HCT116 (cell line): ENCODE results near the gene RTN4RL1. TPM values are rescaled to one million over a fixed set of nuclear protein-coding genes. Genes with fewer than 3 reads are reported as not detected.

Source experiments
- ATAC-seq: fragments of 200-7000 bp; cut with Tn5 transposase; 2 replicates; pipeline ENCODE4 v1.9.1; 2020; ENCODE audit warnings: mild to moderate bottlenecking, moderate library complexity
- BruUV-seq: library from RNA; stranded (reverse); fragments of 400-500 nt; replicated peaks from 2 replicates; lab custom pipeline; 2021; lab: Mats Ljungman, UMichigan
- CTCF ChIA-PET: fragments of 300-600 bp; sonication (Branson Sonifier 250); formaldehyde crosslinking; loops from one replicate; lab custom pipeline; 2021; ENCODE audit warnings: antibody characterized with exemption; lab: Charles Lee
- POLR2A ChIA-PET: fragments of 300-600, 350-600 bp; sonication (Branson Sonifier 250); formaldehyde crosslinking; loops from one replicate; lab custom pipeline; 2021; ENCODE audit warnings: antibody characterized with exemption; lab: Charles Lee
- RAD21 ChIA-PET, 2 experiments: fragments of 300-600 bp; sonication (Branson Sonifier 250); formaldehyde crosslinking; loops; one replicate each; lab custom pipeline; 2023; ENCODE audit warnings: low total read pairs in 2 of 2; ENCODE audit not compliant: uncharacterized antibody in 2 of 2, unreplicated experiment in 2 of 2, low non-redundant PET in 1 of 2; lab: Charles Lee
- DNase-seq: peaks from one replicate; pipeline ENCODE4 v3.0.0-alpha.2; 2010; ENCODE audit warnings: low read depth, low spot score
- H2AFZ ChIP-seq: fragments of 200-600 bp; shearing (Covaris generic), sonication (generic); 2 replicates; pipeline ENCODE4 v1.6.1; 2017; ENCODE audit warnings: low read depth, mixed run types, mixed read lengths, antibody characterized with exemption, low read length; ENCODE audit not compliant: poor library complexity, severe bottlenecking
- H3K27ac ChIP-seq: 2 replicates; pipeline ENCODE4 v1.5.1; 2012; ENCODE audit warnings: low read depth, low read length
- H3K27me3 ChIP-seq: fragments of 200-600 bp; sonication (generic); 2 replicates; pipeline ENCODE4 v1.6.1; 2016; ENCODE audit warnings: mixed run types, low read length, mixed read lengths; ENCODE audit not compliant: insufficient read depth
- H3K36me3 ChIP-seq, 2 experiments: fragments of 200-500 bp in 1 of 2; fragments of 200-600 bp in 1 of 2; sonication (Bioruptor generic) in 1 of 2; sonication (generic) in 1 of 2; 2 replicates each; pipeline versions ENCODE4 v1.5.1 to v1.6.1; 2014 to 2016; ENCODE audit warnings: low read length in 2 of 2, inconsistent platforms in 1 of 2, mixed read lengths in 1 of 2, mixed run types in 1 of 2; ENCODE audit not compliant: insufficient read depth in 2 of 2, control insufficient read depth in 1 of 2
- H3K4me1 ChIP-seq, 2 experiments: fragments of 200-600 bp in 1 of 2; sonication (generic) in 1 of 2; 2 replicates each; pipeline versions ENCODE4 v1.5.1 to v1.6.1; 2012 to 2017; ENCODE audit warnings: low read length in 2 of 2, inconsistent platforms in 1 of 2, mild to moderate bottlenecking in 1 of 2, mixed read lengths in 1 of 2, mixed run types in 1 of 2, moderate library complexity in 1 of 2; ENCODE audit not compliant: insufficient read depth in 2 of 2, control insufficient read depth in 1 of 2
- H3K4me2 ChIP-seq: fragments of 200-600 bp; sonication (generic); 2 replicates; pipeline ENCODE4 v1.6.1; 2017; ENCODE audit warnings: mixed run types, low read length, mixed read lengths
- H3K4me3 ChIP-seq, 2 experiments: fragments of 200-600 bp in 1 of 2; sonication (generic) in 1 of 2; replicated peaks in 1 of 2; 2 replicates each; pipeline ENCODE4 v1.5.1; 2011 to 2016; ENCODE audit warnings: low read length in 2 of 2, control low read depth in 1 of 2, low read depth in 1 of 2, mild to moderate bottlenecking in 1 of 2, mixed read lengths in 1 of 2, mixed run types in 1 of 2
- H3K79me2 ChIP-seq: fragments of 200-600 bp; sonication (generic); 2 replicates; pipeline ENCODE4 v1.6.1; 2017; ENCODE audit warnings: mild to moderate bottlenecking, mixed run types, low read length, moderate library complexity, mixed read lengths; ENCODE audit not compliant: insufficient read depth
- H3K9ac ChIP-seq: fragments of 200-600 bp; sonication (generic); 2 replicates; pipeline ENCODE4 v1.6.1; 2016; ENCODE audit warnings: low read length, mixed read lengths
- H3K9me2 ChIP-seq: fragments of 200-600 bp; sonication (generic), shearing (Covaris generic); 2 replicates; pipeline ENCODE4 v1.6.1; 2017; ENCODE audit warnings: mixed run types, mild to moderate bottlenecking, moderate library complexity; ENCODE audit not compliant: insufficient read depth
- H3K9me3 ChIP-seq, 2 experiments: fragments of 200-500 bp in 1 of 2; fragments of 200-600 bp in 1 of 2; sonication (Bioruptor generic) in 1 of 2; sonication (generic) in 1 of 2; 2 replicates each; pipeline ENCODE4 v1.6.1; 2014 to 2017; ENCODE audit warnings: low read length in 2 of 2, mixed read lengths in 2 of 2, inconsistent platforms in 1 of 2, low read depth in 1 of 2, mild to moderate bottlenecking in 1 of 2, mixed run types in 1 of 2, moderate library complexity in 1 of 2; ENCODE audit not compliant: control insufficient read depth in 1 of 2, insufficient read depth in 1 of 2
- H4K20me1 ChIP-seq: fragments of 200-600 bp; sonication (generic), shearing (Covaris generic); 2 replicates; pipeline ENCODE4 v1.6.1; 2017; ENCODE audit warnings: mixed run types, mild to moderate bottlenecking, moderate library complexity; ENCODE audit not compliant: insufficient read depth
- ATF3 ChIP-seq: IDR thresholded peaks from 2 replicates; pipeline ENCODE4 v1.6.1; 2012
- CEBPB ChIP-seq: IDR thresholded peaks from 2 replicates; pipeline ENCODE4 v1.6.1; 2012; ENCODE audit warnings: low read depth
- EGR1 ChIP-seq: IDR thresholded peaks from 2 replicates; pipeline ENCODE4 v1.6.1; 2012; ENCODE audit warnings: low read depth
- EZH2phosphoT487 ChIP-seq: fragments of 200-600 bp; IDR thresholded peaks from 2 replicates; pipeline ENCODE4 v1.6.1; 2018; ENCODE audit warnings: antibody characterized with exemption, borderline replicate concordance
- JUND ChIP-seq: IDR thresholded peaks from 2 replicates; pipeline ENCODE4 v1.6.1; 2012
- REST ChIP-seq: IDR thresholded peaks from 2 replicates; pipeline ENCODE4 v1.6.1; 2012; ENCODE audit warnings: low read depth
- TCF7L2 ChIP-seq: IDR thresholded peaks from 2 replicates; pipeline ENCODE4 v1.7.0; 2011; ENCODE audit warnings: borderline replicate concordance, inconsistent platforms; ENCODE audit not compliant: insufficient read depth, insufficient read length; ENCODE audit errors: extremely low read depth
- ZBTB33 ChIP-seq: IDR thresholded peaks from 2 replicates; pipeline ENCODE4 v1.6.1; 2011; ENCODE audit warnings: mild to moderate bottlenecking, low read length, moderate library complexity; ENCODE audit not compliant: insufficient replicate concordance; ENCODE audit errors: extremely low read depth
- ZFX ChIP-seq: fragments of 450-650 bp; IDR thresholded peaks from 2 replicates; pipeline ENCODE4 v1.6.1; 2017
- ZNF274 ChIP-seq: fragments of 200-500 bp; sonication (Bioruptor generic); IDR thresholded peaks from 2 replicates; pipeline ENCODE4 v1.6.1; 2014; ENCODE audit warnings: mild to moderate bottlenecking, low read depth, low read length, inconsistent platforms
- intact Hi-C: fragments of 100-400 bp; cut with micrococcal nuclease; formaldehyde crosslinking; loops from 2 replicates; pipeline ENCODE4 v1.10.0; 2022
- total RNA-seq: library from RNA; stranded (reverse); gene quantifications from one replicate; pipeline ENCODE4 v1.2.1, GENCODE V29; 2021; ENCODE audit not compliant: unreplicated experiment

The RTN4RL1 gene
- total RNA-seq, 1 experiment from 2014 or later: 3.7 TPM

GRCh38 chr17:1890758-1891450 is 134.2 kb downstream of the RTN4RL1 start:
- ChIA-PET RAD21 (no interaction called here), CTCF (no interaction called here), POLR2A (no interaction called here)
- no peaks in the 10 kb centered on the region for H3K79me2 ChIP-seq
- H3K9me3 ChIP-seq: no peaks in the 10 kb centered on the region
- intact Hi-C loops: no loop called here
- no peak overlapping the region for H3K27ac ChIP-seq
- no peaks in the 10 kb centered on the region for H4K20me1 ChIP-seq
- peaks cover 47 to 55% of the 10 kb centered on the region in 2 experiments; a peak in 3 of 4 replicates for H3K36me3 ChIP-seq
- no TSS peak for BruUV-seq
- H3K4me3 ChIP-seq: no peak overlapping the region
- no peaks in the 10 kb centered on the region for H3K27me3 ChIP-seq
- ATAC-seq (no peak), DNase-seq (no peak)
- H2AFZ ChIP-seq: no peak overlapping the region
- H3K9me2 ChIP-seq: no peaks in the 10 kb centered on the region
- H3K9ac ChIP-seq: no peak overlapping the region
- no peak overlapping the region for H3K4me2 ChIP-seq
- TF ChIP-seq EGR1 (no peak), EZH2phosphoT487 (no peak), TCF7L2 (no peak), ZFX (no peak), CEBPB (no peak), JUND (no peak), ZBTB33 (no peak), ZNF274 (no peak), REST (no peak), ATF3 (no peak)
- H3K4me1 ChIP-seq: no peaks in the 10 kb centered on the region
